Kidney (tissue), 14 donors: Measurements from ENCODE around the gene AHCYL2. TPM values are rescaled to one million over a fixed set of nuclear protein-coding genes. Genes with fewer than 3 reads are reported as not detected.

Source experiments
- DNase-seq, 5 donors: peaks; one replicate each; pipeline ENCODE4 v3.0.0-alpha.2; 2013 to 2020
- FAIRE-seq: peaks from 2 replicates; lab custom pipeline; 2012; peaks lifted over from hg19 to GRCh38; lab: Jason Lieb, UNC
- H3K27ac ChIP-seq, 2 donors: one replicate each; pipeline ENCODE4 v1.7.0; 2013; ENCODE audit warnings: low read depth in 2 of 2, low read length in 2 of 2, inconsistent platforms in 1 of 2
- H3K27me3 ChIP-seq: one replicate; pipeline ENCODE4 v1.7.1; 2013; ENCODE audit warnings: low read length, inconsistent platforms; ENCODE audit not compliant: control insufficient read depth, insufficient read depth
- H3K36me3 ChIP-seq, 3 donors: one replicate each; pipeline versions ENCODE4 v1.7.0 to v1.7.1; 2013; ENCODE audit warnings: low read length in 3 of 3, control low read depth in 1 of 3, inconsistent platforms in 1 of 3; ENCODE audit not compliant: insufficient read depth in 3 of 3, control insufficient read depth in 2 of 3
- H3K4me1 ChIP-seq, 3 donors: one replicate each; pipeline versions ENCODE4 v1.7.0 to v1.7.1; 2013; ENCODE audit warnings: low read length in 3 of 3, inconsistent platforms in 1 of 3, low read depth in 1 of 3; ENCODE audit not compliant: control insufficient read depth in 2 of 3, insufficient read depth in 2 of 3
- H3K4me3 ChIP-seq, 3 donors: one replicate each; pipeline versions ENCODE4 v1.7.0 to v1.8.1; 2013; ENCODE audit warnings: low read length in 3 of 3, control low read depth in 1 of 3, inconsistent platforms in 1 of 3
- H3K9ac ChIP-seq, 3 donors: one replicate each; pipeline versions ENCODE4 v1.7.0 to v1.7.1; 2013; ENCODE audit warnings: low read length in 3 of 3, control low read depth in 1 of 3, inconsistent platforms in 1 of 3
- H3K9me3 ChIP-seq, 3 donors: one replicate each; pipeline versions ENCODE4 v1.7.0 to v1.7.1; 2013; ENCODE audit warnings: low read length in 3 of 3, control low read depth in 1 of 3, inconsistent platforms in 1 of 3; ENCODE audit not compliant: control insufficient read depth in 2 of 3, insufficient read depth in 1 of 3
- CTCF ChIP-seq: IDR thresholded peaks from 3 replicates; pipeline ENCODE4 v1.5.1; 2012; ENCODE audit warnings: mild to moderate bottlenecking, moderate library complexity, borderline replicate concordance; ENCODE audit not compliant: insufficient read depth; ENCODE audit errors: extremely low read depth
- intact Hi-C: fragments of 100-400 bp; cut with DNase I; formaldehyde crosslinking; loops from one replicate; pipeline ENCODE4 v1.11.1; 2022
- polyA plus RNA-seq: library from polyadenylated mRNA; stranded (reverse); fragments of 350-450 nt; fragmentation: Illumina TruSeq; extraction: RNeasy Lipid Tissue Mini Kit (QIAGEN cat#74804); gene quantifications from one replicate; pipeline ENCODE4 v1.2.3, GENCODE V29; 2014; ENCODE audit warnings: low read depth, low replicate concordance; ENCODE audit not compliant: insufficient read depth
- total RNA-seq: library from RNA; stranded (reverse); fragmentation: NEBNext Ultra II Directional; extraction: Animal tissue kit (Norgen Biotek cat#: 25700); gene quantifications from one replicate; pipeline ENCODE4 v1.2.1, GENCODE V29; 2021
- donor health status: control.
- donor health status: control.
- donor health status: control.
- donor health status: control.
- donor health status: control.
- donor health status: DM: yes; HTN: yes; CAD: no.
- donor health status: Normal renal cell carcinoma (clear cell type).

The AHCYL2 gene
- total and polyA plus RNA-seq, 2 donors from 2014 or later: 19.5 to 25.2 TPM

GRCh38 chr7:129466796-129467195 lies 242.0 kb downstream of the AHCYL2 start:
- H3K4me1 ChIP-seq: peaks cover 0 to 3% (median 3%) of the 10 kb centered on the region in 3 donors
- H3K9me3 ChIP-seq: no peaks in the 10 kb centered on the region
- H3K4me3 ChIP-seq: no peak overlapping the region
- H3K36me3 ChIP-seq: peaks cover 0 to 8% (median 0%) of the 10 kb centered on the region in 3 donors
- TF ChIP-seq CTCF: no peak
- intact Hi-C loops: no loop called here
- H3K9ac ChIP-seq: no peak overlapping the region
- no peak for DNase-seq
- H3K27me3 ChIP-seq: no peaks in the 10 kb centered on the region
- FAIRE-seq: no peak
- no peak overlapping the region for H3K27ac ChIP-seq

GRCh38 chr7:129468087-129468486 lies 243.3 kb downstream of the AHCYL2 start:
- intact Hi-C loops: no loop called here
- H3K4me3 ChIP-seq: no peak overlapping the region
- peaks cover 0 to 3% (median 3%) of the 10 kb centered on the region in 3 donors for H3K4me1 ChIP-seq
- H3K36me3 ChIP-seq: peaks cover 0 to under 1% (median 0%) of the 10 kb centered on the region in 3 donors
- no peak overlapping the region for H3K9ac ChIP-seq
- no peak for TF ChIP-seq CTCF
- no peaks in the 10 kb centered on the region for H3K9me3 ChIP-seq
- H3K27ac ChIP-seq: no peak overlapping the region
- no peaks in the 10 kb centered on the region for H3K27me3 ChIP-seq
- DNase-seq (no peak), FAIRE-seq (no peak)

GRCh38 chr7:129468547-129468946 lies 243.7 kb downstream of the AHCYL2 start:
- H3K36me3 ChIP-seq: no peaks in the 10 kb centered on the region
- H3K4me1 ChIP-seq: peaks cover 0 to 3% (median 3%) of the 10 kb centered on the region in 3 donors
- H3K27ac ChIP-seq: no peak overlapping the region
- no peak for DNase-seq
- no peak for TF ChIP-seq CTCF
- no peaks in the 10 kb centered on the region for H3K9me3 ChIP-seq
- H3K27me3 ChIP-seq: no peaks in the 10 kb centered on the region
- H3K9ac ChIP-seq: no peak overlapping the region
- intact Hi-C loops: no loop called here
- no peak for FAIRE-seq
- no peak overlapping the region for H3K4me3 ChIP-seq

GRCh38 chr7:129469930-129470329 lies 245.1 kb downstream of the AHCYL2 start:
- Histone ChIP-seq H3K27ac (no peak overlapping the region), H3K36me3 (no peaks in the 10 kb centered on the region), H3K4me3 (no peak overlapping the region), H3K4me1 (peaks cover 0 to 3% (median 3%) of the 10 kb centered on the region in 3 donors), H3K27me3 (no peaks in the 10 kb centered on the region), H3K9me3 (no peaks in the 10 kb centered on the region), H3K9ac (no peak overlapping the region)
- DNase-seq: no peak
- no peak for FAIRE-seq
- no peak for TF ChIP-seq CTCF
- intact Hi-C loops: loop anchor here (10.0 kb wide), 1 partner anchor 105 kb away; no protein-coding TSS in a partner anchor
